T-helper 22 cell (primary cell): ENCODE results near the gene RGS19.

Experiments used
- DNase-seq: peaks from one replicate; pipeline ENCODE4 v3.0.0-alpha.2; 2020; ENCODE audit warnings: low read depth

RGS19 gene

DNA sequence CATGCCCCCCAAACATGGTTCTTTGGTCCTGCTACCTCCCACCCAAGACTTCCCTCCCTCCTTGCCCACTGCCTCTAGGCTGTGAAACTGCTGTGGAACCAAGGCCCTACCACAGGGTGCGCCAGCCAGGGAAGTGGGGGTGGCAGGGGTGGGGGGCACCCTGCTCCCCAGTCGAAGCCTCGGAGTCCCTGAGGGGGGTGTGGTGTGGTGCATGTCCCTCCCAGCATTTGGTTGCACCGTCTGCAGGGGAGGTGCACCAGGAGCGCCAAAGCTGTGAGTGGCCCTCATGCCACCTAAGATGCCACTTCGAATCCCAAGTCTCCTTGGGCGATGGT lies 1.8 kb downstream of the RGS19 start:
- no peak for DNase-seq

DNA sequence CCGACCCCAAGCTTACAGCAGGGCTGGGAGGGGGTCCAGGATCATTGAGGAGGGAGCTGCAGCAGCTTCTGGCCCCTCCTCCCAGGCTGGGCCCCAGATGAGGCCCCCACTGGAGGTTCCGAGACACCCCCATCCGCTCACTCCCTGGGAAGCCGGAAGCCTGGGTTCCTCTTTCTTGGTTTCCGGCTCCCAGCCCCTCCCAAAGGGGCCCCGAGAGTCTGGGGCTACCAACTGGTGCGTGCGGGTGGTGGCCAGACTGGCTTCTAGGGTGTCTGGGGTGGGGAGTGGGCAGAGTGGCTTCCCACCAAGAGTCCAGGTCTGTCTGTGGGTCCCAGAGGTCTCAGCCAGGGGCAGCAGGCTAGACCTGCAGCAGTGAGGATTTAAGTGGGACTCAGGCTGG lies 2.2 kb downstream of the RGS19 start:
- DNase-seq, result no peak

DNA sequence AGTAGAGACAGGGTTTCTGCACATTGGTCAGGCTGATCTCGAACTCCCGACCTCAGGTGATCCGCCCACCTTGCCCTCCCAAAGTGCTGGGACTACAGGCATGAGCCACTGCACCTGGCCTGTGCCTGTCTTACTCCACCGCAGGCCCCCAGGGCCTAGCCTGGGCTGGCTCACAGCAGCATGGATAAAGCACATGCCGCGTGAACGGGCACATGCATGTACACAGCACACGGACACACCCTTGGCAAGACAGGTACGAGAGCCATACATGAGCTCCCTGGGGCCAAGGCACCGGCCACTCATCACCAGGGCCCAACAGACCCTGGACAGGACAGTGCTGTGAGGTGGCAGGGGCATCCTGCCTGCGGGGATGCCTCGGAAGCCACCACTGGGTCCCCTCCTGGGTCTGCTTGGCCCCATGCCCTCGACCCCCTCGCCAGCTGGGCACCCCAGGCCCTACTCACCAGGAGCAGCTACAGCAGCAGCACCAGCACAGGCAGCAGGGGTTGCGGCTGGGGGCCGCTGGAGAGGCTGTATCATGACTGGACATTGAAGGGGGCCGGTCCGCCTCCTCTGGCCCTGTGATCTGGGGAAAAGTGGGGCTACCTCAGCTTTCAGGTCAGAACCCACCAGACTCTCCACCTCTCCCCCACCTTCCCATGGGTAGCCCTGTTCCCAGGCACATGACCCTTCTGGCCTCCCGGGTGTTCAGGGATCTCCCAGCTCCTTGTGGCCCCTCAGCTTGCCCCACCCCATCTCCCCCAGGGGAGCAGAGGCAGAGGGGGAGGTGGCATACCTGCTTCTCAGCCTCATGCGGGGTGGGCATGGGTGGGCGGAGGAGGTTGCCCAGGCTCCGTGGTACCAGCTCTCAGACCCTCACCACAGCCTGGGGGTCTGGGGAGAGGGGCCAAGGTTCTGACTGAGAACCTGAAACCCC lies 3.0 kb downstream of the RGS19 start:
- DNase-seq, result no peak

DNA sequence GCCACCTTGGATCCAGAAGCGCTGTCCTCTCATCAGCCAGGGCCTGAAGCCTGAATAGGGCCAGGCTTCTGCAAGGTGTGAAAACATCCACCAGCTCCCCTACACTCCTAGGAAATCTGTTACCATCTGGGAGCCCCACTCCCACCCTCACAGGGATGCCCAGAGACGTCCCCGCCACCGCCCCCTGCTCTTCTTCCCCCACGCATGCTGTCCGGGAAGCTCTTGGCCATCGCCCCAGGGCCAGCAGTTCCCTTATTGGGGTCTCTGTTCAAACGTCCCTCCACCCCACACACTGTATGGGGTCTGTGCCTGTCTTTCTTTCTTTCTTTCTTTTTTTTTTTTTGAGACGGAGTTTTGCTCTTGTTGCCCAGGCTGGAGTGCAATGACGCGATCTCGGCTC lies 3.8 kb downstream of the RGS19 start:
- DNase-seq, result no peak

DNA sequence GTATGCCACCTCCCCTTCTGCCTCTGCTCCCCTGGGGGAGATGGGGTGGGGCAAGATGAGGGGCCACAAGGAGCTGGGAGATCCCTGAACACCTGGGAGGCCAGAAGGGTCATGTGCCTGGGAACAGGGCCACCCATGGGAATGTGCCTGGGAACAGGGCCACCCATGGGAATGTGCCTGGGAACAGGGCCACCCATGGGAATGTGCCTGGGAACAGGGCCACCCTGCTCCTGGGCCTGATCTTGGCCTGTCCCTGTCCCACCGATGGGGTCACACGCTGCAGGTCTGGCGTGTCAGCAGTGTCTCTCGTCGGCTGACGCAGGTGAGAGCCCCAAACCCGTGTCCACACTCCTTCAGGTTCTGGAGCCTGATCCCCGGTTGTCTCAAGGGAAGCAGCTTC lies 4.4 kb downstream of the RGS19 start:
- DNase-seq, result no peak

DNA sequence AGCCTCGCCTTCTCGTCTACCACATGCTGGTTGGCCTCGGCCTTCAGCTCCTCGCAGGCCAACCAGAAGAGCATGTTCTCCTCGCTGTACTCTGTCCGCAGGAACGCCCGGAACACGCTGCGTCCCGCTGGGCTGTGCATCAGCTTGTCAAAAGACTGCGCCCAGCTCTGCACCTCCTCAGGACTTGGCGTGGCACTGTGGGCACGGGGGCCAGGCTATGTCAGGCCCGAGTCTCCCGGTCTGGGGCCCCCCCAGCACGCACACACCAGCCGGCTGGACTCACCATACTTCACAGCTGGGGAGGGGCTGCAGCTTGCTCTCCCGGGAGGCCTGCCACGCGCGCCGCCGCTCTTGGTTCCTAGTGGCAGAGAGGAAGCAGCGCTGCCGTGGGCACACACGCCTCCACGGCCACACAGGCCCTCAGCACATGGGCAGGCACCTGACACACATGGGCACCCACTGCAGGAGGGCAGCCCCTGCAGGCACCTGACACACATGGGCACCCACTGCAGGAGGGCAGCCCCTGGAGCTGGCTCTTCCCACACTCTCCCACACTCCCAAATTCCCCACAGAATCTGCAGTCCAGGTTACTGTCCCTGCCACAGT lies 5.0 kb downstream of the RGS19 start:
- no peak for DNase-seq

DNA sequence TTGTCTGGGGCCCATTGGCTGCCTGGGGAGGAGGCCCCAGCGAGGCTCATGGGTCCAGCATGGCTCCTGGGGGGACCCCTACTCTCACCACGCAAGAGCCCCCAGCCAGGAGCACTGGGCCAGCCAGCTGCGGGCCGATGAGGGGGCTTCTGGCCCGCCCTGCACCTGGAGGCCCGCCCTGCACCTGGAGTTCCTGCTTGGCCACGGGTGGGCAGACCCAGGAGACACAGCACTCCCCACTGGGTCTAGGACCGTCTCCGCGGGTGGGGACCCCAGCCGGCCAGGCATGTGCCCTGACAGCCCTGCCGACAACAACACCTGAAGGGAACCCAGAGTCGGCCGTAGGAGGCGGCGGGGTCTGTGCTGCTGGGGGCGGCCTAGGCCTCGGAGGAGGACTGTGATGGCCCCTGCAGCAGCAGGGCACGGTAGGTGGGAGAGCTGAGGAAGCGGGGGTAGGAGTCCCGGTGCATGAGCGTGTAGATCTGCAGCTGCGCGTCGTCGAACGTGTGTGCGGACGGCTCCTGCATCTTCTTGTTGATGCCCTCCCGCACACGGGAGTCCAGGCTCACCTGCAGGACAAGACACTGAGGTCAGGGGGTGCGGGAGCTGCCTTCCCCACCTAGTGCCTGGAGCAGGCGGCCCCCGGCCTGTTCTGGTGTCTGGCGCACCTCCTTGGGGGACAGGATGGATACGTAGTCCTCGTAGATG lies 5.7 kb downstream of the RGS19 start:
- DNase-seq, result no peak

DNA sequence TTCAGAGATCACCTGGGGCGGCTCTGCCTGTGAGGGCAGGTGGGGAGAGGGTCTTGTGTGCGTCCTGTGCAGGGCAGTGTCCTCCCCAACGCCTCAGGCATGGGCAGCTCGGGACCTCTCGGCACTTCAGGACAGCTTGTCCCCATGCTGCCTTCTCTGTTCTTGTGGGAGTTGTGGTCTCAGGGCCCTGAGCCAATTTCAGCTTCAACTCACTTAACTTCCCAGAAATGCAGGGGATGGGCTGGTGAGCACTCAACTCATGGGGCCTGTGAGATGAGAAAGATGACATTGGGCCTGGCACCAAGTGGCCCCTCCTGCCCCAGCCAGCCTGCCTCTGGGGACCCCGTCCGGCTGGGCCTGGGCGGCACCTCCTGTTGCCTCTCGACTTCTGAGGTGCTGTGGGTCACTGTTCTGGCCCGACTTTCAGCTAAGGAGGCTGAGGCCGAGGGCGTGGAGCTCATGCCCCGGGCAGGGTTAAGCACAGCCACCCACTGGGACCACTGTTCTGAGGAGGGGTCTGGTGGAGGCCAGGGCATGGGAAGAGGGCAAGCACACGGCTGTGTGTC lies 6.7 kb downstream of the RGS19 start:
- DNase-seq, result no peak

DNA sequence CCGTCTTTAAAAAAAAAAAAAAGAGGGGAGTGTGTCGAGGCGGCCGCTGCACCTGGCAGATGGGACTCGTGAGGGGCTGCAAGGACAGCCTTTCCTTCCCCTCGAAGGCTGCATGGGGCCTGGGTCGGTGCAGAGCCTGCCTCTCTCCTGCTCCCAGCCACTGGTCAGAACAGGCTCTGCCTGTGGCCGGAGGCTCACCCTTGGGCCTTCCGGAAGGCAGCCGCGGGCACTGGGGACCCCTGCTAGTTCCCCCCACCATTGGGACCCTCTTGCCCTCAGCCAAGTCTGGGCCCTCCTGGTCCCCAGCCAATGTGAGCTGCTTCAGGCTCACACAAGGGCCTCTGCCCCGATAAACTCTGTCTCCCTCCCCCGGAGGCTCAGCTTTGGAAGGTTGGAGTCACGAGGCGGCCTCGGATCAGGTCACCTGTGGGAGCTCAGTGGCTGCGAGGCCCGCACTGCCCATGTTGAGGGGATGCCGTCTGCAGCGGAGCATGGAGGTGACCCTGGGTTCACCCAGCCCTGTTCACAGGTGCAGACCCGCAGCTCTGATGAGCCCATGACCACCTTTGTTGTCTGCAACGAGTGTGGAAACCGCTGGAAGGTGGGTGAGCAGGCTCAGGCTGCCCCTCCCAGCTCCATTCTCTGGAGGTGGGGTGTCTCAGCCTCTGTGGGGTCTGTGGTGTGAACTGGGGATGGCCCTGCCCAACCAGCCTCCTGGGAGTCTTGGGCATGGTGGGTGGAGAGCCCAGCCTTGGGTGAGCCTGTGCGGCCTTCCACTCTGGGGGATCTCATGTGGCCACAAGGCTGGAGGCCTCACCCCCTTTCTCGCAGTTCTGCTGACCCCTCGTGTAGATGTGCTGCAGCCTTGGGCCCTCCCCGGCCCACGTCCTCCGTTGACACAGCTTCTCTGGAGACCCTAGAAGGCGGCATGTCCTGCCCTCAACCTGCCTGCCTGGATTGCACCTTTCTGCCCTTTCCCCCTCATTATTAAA lies 7.7 kb downstream of the RGS19 start:
- DNase-seq, result no peak

DNA sequence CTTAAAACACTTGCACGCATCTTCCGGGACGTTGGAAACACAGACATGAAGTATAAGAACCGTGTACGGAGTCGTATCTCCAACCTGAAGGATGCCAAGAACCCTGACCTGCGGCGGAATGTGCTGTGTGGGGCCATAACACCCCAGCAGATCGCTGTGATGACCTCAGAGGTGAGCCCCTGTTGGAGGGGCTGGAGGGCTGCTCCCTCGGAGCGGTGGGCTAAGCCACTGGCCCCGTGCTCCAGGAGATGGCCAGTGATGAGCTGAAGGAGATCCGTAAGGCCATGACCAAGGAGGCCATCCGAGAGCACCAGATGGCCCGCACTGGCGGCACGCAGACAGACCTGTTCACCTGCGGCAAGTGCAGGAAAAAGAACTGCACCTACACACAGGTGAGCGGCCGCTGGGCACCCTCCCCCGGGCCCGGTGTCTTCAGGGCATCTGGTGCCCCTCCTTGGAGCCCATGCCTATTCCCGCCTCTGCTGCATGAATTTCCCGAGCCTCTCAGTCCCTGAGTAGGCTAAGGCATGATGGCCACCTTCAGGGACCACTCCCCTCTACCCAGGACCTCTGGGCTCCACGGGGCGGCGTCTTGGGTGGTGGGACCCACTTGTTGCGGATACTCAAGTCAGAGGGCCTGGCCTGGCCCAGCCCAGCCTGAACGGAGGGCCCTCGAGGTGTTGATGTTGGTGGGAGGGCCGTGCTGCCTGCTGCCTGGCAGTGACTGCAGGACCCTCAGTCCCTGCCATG lies 8.9 kb downstream of the RGS19 start:
- DNase-seq, result no peak

DNA sequence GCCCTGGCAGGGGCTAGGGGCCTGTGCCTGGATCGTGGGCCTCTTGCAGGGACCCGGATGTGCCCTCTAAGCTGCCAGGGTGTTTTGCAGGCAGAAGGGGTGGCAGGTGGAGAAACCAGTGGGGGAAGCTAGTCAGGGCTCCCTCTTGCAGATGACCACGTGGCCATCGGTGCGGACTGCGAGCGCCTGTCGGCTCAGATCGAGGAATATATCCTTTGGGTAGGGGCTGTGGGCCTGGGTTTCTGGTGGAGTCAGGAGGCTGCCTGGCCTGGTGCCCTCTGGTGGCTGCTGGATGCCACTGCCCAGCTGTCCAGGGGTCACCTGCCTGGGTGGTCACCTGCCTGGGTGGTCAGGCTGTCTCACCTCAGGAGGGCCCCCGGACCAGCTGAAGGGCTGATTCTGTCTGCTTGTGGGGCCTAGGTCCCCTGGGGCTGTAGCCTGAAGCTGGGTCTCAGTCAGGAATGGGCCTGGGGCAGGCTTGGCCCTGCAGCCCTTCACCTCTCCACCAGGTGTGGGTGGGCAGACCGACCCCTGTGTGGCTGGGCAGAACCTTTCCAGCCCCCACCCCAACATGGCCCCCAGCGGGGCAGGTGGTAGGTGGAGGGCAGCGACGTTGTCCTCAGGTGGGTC lies 9.6 kb downstream of the RGS19 start:
- DNase-seq, result no peak

DNA sequence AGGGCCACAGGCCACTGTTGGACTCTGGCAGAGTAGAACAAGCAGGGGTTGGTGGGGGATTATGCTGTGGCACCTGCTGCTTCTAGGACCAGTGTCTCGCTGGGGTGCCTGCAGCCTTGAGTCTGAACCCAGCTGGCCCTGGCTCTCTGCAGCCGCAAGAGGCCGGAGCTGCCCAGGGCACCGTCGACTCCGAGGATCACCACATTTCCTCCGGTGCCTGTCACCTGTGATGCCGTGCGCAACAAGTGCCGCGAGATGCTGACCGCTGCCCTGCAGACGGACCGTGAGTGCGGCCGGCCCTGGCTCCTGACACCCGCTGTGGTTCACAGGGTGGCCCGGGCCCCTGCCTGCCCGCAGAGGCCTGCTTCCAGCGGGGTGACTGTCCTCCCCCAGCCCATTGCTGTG lies 10.1 kb downstream of the RGS19 start:
- no peak for DNase-seq

DNA sequence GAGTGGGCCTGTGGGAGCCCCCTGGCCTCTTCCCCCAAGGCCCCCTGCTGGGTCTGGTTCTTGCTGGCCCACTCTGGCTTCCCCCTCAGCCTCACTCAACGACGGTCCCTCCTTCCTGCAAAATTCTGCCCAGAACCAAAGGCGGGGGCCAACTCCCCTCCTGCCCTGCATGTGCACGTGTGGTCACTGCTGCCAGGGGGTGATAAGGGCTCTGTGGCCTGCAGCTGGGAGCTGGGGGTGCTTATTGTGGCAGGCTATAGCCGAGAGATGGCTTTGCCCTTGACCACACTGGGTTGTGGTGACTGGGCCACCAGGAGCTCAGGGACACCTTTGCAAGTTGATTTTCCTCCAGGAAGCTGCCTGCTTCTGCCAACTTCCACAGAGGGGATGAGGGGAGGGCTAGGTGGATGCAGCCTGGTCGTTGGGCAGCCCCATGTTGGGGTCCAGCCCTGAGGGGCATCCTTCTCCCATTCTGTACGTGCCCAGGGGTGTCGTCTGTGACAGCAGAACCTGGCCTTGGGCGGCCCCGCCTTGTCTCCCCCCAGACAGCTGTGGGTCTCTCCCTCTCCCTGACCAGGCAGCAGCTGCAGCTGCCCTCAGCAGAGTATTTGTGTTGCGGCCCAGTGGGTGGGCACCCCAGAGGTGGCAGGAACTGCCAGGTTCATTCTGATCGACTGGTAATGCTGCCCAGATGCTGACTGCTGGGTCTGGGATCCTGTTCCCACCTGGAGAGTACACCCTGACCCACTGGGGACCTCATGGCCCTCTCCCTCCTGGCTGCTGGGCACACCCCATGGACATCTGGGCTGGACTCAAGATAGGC lies 10.7 kb downstream of the RGS19 start:
- no peak for DNase-seq

DNA sequence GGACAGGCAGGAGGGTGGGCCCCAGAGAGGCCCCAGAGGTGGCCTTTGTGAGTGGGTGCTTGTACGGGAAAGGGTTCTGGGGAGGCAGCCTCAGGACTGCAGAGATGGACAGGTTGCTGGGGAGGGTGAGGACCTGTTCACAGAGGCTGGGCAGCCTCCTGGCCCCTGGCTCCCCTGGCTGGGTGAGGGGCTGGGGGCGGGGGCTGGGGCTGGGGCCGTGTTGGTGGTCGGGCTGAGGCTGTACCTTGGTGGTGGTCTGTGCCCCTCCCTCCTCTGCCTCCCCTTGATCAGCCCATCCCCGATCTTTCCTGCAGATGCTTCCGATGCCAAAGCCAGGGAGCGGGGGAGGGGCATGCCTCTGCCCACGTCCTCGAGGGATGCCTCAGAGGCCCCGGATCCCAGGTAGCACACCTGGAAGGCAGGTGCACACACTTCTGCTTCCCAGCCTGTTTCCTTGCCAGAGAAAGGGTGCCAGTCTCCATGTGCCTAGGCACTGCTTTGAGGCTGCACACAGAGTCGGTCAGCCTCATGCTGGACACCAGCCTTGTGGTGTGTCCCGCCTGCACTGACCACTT lies 11.5 kb downstream of the RGS19 start:
- DNase-seq, result no peak

DNA sequence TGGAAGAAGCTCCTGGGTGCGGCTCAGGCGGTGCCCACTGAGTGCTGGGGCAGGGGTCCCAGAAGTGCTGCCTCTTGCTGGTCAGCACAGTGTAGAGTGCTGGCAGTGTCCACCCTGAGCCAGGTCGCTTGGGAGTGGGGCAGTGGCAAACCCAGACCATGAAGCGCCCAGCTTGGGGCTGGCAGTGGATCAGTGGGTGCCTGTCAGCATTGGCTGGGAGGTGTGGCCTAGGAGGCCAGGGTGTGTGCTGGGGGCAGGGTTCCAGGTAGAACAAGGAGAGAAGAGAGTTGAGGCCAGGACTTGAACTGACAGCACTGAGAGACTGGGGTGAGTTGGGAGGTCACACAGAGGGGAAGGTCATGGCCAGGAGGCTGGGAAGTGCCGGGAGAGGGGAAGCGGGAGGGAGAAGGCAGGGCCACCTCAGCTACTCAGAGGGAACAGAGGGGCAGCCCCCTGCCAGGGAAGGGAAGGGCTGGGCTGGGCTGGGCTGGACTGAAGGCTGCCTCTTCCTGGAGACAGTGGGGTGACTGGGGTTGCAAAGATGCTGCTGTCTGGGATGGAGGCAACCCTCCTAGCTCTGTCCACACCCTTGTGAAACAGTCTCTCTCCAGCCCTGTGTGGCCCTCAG lies 12.2 kb downstream of the RGS19 start:
- no peak for DNase-seq

DNA sequence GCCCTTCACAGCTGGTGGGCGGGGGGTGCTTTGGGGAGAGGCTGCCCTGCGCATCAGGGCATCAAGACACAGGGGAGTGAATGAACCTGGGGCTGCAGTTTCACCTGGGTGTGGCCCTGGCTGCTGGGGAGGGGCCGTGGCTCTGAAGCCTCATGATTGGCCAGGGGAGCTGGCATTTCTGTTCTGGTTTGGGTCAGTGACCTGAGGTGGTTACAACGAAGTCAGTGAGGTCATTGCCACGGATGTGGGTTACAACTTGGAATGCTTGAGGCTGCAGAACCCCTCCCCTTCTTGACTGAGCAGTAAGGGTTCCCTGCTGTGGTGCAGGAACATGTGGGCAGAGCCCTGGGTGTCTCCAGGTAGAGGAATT lies 13.4 kb downstream of the RGS19 start:
- peak; percentile 48 for DNase-seq

DNA sequence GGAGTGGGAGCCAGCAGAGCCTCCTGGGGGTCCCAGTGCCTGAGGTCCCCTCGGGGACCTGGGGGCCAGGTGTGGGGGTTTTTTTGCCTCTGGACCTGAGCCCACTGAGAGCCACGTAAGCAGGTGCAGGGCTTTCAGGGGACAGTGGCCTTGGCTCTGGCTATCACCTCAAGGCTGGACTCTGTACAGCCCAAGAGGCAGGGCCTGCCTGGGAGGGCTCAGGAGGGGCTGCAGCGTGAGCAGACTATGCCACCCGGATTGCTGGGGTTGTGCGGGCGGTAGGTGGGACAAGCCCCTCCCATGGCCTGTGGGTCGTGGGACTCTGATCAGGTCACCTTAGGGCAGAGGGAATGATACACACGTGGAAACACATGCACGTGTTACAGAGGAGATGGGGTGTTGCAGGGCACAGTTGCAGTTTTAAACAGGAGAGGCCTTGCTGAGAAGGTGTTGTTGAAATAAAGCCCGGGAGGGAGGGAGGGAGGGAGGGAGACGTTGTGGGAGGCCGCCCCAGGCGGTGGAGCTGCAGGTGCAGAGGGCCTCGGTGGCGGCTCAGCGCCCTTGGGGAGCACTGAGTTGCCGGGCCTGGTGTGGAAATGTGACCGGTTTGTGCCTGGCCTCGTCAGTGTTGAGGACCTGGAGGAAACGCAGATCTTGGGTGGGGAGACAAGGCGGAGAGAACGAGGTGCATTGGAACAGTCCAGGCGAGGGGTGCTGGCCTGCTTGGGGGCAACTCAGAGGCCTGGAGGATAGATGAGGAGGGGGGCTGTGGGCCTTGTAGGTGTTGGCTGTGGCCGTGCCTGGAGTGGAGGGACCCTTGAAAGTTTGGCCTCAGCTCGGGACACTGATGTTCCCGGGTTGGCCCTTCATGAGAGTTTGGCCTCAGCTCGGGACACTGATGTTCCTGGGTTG lies 14.0 kb downstream of the RGS19 start:
- no peak for DNase-seq
